K562 (cell line): ENCODE data around the gene DCAF15. TPM values are rescaled to one million over a fixed set of nuclear protein-coding genes. Genes with fewer than 3 reads are reported as not detected.

ENCODE experiments used
- ADNP ChIP-seq: fragments of 200-800 bp; sonication (Bioruptor generic); IDR thresholded peaks from 2 replicates; pipeline ENCODE4 v1.6.1; 2016; ENCODE audit warnings: missing genetic modification characterization, missing compliant biosample characterization
- ARID3B ChIP-seq: fragments of 250-450 bp; sonication (Bioruptor Pico); IDR thresholded peaks from 2 replicates; pipeline ENCODE4 v1.4.0; 2020; ENCODE audit warnings: borderline replicate concordance
- ASH1L ChIP-seq: fragments of 450-650 bp; IDR thresholded peaks from 2 replicates; pipeline ENCODE4 v1.6.1; 2018; ENCODE audit warnings: borderline replicate concordance, mild to moderate bottlenecking, low read depth; ENCODE audit not compliant: partially characterized antibody
- BRD9 ChIP-seq: fragments of 450-650 bp; IDR thresholded peaks from 2 replicates; pipeline ENCODE4 v1.6.1; 2018; ENCODE audit warnings: low read depth; ENCODE audit not compliant: partially characterized antibody
- C11orf30 ChIP-seq: fragments of 450-650 bp; IDR thresholded peaks from 2 replicates; pipeline ENCODE4 v1.6.1; 2016; ENCODE audit warnings: low read depth, mild to moderate bottlenecking
- CC2D1A ChIP-seq: fragments of 450-650 bp; IDR thresholded peaks from 2 replicates; pipeline ENCODE4 v1.6.1; 2017; ENCODE audit warnings: mild to moderate bottlenecking
- ETV5 ChIP-seq: sonication (generic); formaldehyde crosslinking; IDR thresholded peaks from 2 replicates; pipeline ENCODE4 v1.4.0; 2020; ENCODE audit warnings: low read depth, mild to moderate bottlenecking, missing genetic modification reagents
- FOXA1 ChIP-seq: fragments of 450-650 bp; IDR thresholded peaks from 2 replicates; pipeline ENCODE4 v1.6.1; 2016; ENCODE audit warnings: mild to moderate bottlenecking, borderline replicate concordance
- GABPA ChIP-seq: fragments of 200-800 bp; sonication (Bioruptor generic); conservative IDR thresholded peaks from 2 replicates; pipeline ENCODE4 v1.6.1; 2016; ENCODE audit warnings: low read depth, missing genetic modification characterization, missing compliant biosample characterization
- GATAD2A ChIP-seq: fragments of 450-650 bp; IDR thresholded peaks from 2 replicates; pipeline ENCODE4 v1.6.1; 2017
- GTF2B ChIP-seq: IDR thresholded peaks from 2 replicates; pipeline ENCODE4 v1.6.1; 2011; ENCODE audit not compliant: insufficient read length; ENCODE audit errors: extremely low read depth
- PRPF4 ChIP-seq: fragments of 200-400 bp; formaldehyde crosslinking; IDR thresholded peaks from one replicate; pipeline ENCODE4 v1.6.1; 2017; ENCODE audit warnings: low read length, low read depth, mild to moderate bottlenecking; ENCODE audit not compliant: insufficient read depth, poor library complexity, severe bottlenecking
- SIN3A ChIP-seq, 2 experiments: fragments of 150-350 bp in 1 of 2; IDR thresholded peaks; 2 replicates each; pipeline ENCODE4 v1.6.1; 2011 to 2016; ENCODE audit warnings: borderline replicate concordance in 2 of 2, low read depth in 2 of 2, low read length in 2 of 2, mild to moderate bottlenecking in 2 of 2, moderate library complexity in 2 of 2; ENCODE audit not compliant: control insufficient read depth in 1 of 2
- SMAD2 ChIP-seq: fragments of 150-350 bp; IDR thresholded peaks from 2 replicates; pipeline ENCODE4 v1.6.1; 2014; ENCODE audit warnings: low read depth, mild to moderate bottlenecking, low read length
- SP1 ChIP-seq: sonication (generic); formaldehyde crosslinking; IDR thresholded peaks from 2 replicates; pipeline ENCODE4 v1.8.1; 2022; ENCODE audit warnings: mild to moderate bottlenecking, missing genetic modification reagents
- SREBF2 ChIP-seq: sonication (generic); formaldehyde crosslinking; IDR thresholded peaks from 2 replicates; pipeline ENCODE4 v1.4.0; 2020; ENCODE audit warnings: mild to moderate bottlenecking, missing genetic modification reagents
- STAT5A ChIP-seq: IDR thresholded peaks from 2 replicates; pipeline ENCODE4 v1.6.1; 2012; ENCODE audit warnings: low read length, inconsistent platforms, borderline replicate concordance
- TRIM24 ChIP-seq, 2 experiments: fragments of 450-650 bp; IDR thresholded peaks; 2 replicates each; pipeline ENCODE4 v1.6.1; 2016
- ZNF239 ChIP-seq: fragments of 250-450 bp; sonication (Bioruptor Pico); IDR thresholded peaks from 2 replicates; pipeline ENCODE4 v1.4.0; 2020; ENCODE audit warnings: mild to moderate bottlenecking
- polyA plus RNA-seq, 8 experiments: library from polyadenylated mRNA; depleted of rRNA in 4 of 8; stranded (reverse) in 5 of 8; unstranded in 3 of 8; fragments of >200 nt; fragmentation: Nextera tagmentation in 2 of 8; fragmentation: Illumina TruSeq in 1 of 8; extraction: Ambion mirVana in 2 of 8; extraction: Trizol in 1 of 8; gene quantifications; 2 replicates each; pipeline versions ENCODE4 v1.2.1 to v1.2.3, GENCODE V29; 2011 to 2014; ENCODE audit warnings: inconsistent platforms in 1 of 8, missing spikeins in 1 of 8
- total RNA-seq, 7 experiments: library from RNA; depleted of rRNA in 6 of 7; stranded (reverse); fragments of >200 nt in 6 of 7; fragmentation: Illumina TruSeq in 2 of 7; extraction: Trizol in 2 of 7; gene quantifications; 2 replicates each; pipeline versions ENCODE4 v1.2.1 to v1.2.3, GENCODE V29; 2011 to 2021; ENCODE audit warnings: low replicate concordance in 1 of 7
- TF ChIP-seq, protein P1 (sequence below): fragments of 450-650 bp; IDR thresholded peaks from 2 replicates; pipeline ENCODE4 v1.6.1; 2016; ENCODE audit warnings: low read depth, mild to moderate bottlenecking, moderate library complexity
- TF ChIP-seq, protein P2 (sequence below), 3 experiments: fragments of 200-800 bp in 1 of 3; sonication (Bioruptor generic) in 1 of 3; sonication (generic) in 1 of 3; formaldehyde crosslinking in 1 of 3; IDR thresholded peaks; 2 replicates each; pipeline versions ENCODE4 v1.6.1 to v1.8.0; 2016 to 2022; ENCODE audit warnings: mild to moderate bottlenecking in 2 of 3, missing compliant biosample characterization in 2 of 3, missing genetic modification characterization in 2 of 3, missing genetic modification reagents in 1 of 3
- TF ChIP-seq, protein P3 (sequence below): sonication (generic); formaldehyde crosslinking; IDR thresholded peaks from 2 replicates; pipeline ENCODE4 v1.8.1; 2023; ENCODE audit warnings: mild to moderate bottlenecking, missing genetic modification reagents, moderate library complexity

DCAF15 gene
- total and polyA plus RNA-seq, 9 of the 15 experiments (the other 6 are each of a cell fraction or from before 2014, with no cell fraction given): 0.17 to 68.5 (median 27.7) TPM

DNA sequence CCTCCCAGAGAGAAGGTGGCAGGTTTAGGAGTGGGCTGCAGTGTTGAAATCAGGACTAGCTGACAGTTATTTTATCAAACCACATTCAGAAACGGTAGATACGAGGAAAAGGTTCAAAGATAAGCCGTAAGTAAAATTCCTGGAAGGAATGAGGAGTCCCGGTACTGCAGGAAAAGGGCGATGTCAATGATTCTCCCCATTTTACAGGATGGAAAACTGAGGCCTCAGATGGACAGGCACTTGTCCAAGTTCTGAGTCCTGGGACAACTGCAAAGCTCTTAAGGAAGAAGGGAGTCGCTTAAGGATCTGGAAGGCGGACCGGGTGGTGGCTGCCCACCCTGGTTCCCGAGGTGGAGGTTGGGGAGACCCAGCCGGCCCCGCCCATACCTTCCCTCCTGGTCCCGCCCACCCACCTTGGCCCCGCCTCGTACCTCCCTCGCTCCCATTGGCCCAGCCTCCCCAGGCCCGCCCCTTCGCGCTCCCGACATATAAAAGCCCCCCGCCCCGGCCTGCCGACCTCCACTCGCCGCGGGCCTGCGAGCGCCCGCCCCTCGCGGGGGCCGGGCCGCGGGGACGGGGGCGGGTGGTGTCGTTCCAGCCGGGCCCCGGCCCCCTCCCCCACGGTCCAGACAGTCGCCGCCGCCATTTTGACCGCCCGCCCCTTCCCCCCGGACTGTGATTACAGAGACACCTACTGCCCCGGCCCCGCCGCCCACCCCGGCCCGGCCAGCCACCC, 53.2 kb downstream of the DCAF15 start (continued):
- TF ChIP-seq, protein P1, sequence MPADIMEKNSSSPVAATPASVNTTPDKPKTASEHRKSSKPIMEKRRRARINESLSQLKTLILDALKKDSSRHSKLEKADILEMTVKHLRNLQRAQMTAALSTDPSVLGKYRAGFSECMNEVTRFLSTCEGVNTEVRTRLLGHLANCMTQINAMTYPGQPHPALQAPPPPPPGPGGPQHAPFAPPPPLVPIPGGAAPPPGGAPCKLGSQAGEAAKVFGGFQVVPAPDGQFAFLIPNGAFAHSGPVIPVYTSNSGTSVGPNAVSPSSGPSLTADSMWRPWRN: peak; percentile 32; the same call in 1 of the 2 replicates
- TF ChIP-seq GTF2B (no peak), SP1 (peak; percentile 92), GATAD2A (peak; percentile 54; the same call in 1 of the 2 replicates), ZNF239 (CRISPR knock-in tag) (peak; percentile 14; the same call in 1 of the 2 replicates), PRPF4 (peak; percentile 41), ADNP (tag) (peak; percentile 100), ARID3B (CRISPR knock-in tag) (no peak), SMAD2 (no peak), C11orf30 (no peak), ETV5 (0 out of 2 replicates have a peak, but pooled peaks have one; percentile 39), BRD9 (peak; percentile 94), TRIM24 (IDR thresholded peaks at IDR 0.05) (peak; percentile 23 to 56; a peak in 2 of 4 replicates), ASH1L (peak; percentile 54), CC2D1A (peak; percentile 92), SREBF2 (CRISPR knock-in tag) (no peak), STAT5A (no peak), SIN3A (IDR thresholded peaks at IDR 0.05; ENCODE audit: borderline replicate concordance in 2 of 2, control insufficient read depth in 1 of 2, low read depth in 2 of 2, low read length in 2 of 2) (0 out of 4 replicates have a peak, but pooled peaks of 1 of the 2 experiments have one; percentile 52), GABPA (tag) (peak; percentile 37; the same call in 1 of the 2 replicates), FOXA1 (no peak)
- TF ChIP-seq, protein P2, sequence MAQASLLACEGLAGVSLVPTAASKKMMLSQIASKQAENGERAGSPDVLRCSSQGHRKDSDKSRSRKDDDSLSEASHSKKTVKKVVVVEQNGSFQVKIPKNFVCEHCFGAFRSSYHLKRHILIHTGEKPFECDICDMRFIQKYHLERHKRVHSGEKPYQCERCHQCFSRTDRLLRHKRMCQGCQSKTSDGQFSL (CRISPR knock-in tag; IDR thresholded peaks at IDR 0.05): no peak
- TF ChIP-seq, protein P2 (tag; IDR thresholded peaks at IDR 0.05): peak in 1 of 2 experiments; percentile 26; a peak in 1 of 4 replicates
- TF ChIP-seq, protein P3, sequence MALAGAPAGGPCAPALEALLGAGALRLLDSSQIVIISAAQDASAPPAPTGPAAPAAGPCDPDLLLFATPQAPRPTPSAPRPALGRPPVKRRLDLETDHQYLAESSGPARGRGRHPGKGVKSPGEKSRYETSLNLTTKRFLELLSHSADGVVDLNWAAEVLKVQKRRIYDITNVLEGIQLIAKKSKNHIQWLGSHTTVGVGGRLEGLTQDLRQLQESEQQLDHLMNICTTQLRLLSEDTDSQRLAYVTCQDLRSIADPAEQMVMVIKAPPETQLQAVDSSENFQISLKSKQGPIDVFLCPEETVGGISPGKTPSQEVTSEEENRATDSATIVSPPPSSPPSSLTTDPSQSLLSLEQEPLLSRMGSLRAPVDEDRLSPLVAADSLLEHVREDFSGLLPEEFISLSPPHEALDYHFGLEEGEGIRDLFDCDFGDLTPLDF (CRISPR knock-in tag): no peak; the same call in 1 of the 2 replicates
